C4-2B (cell line): ENCODE data around the gene TSEN54.

Experiments
- H3K27ac ChIP-seq: fragments of 450-650 bp; 2 replicates; pipeline ENCODE4 v1.5.1; 2017
- ZFX ChIP-seq: fragments of 450-650 bp; IDR thresholded peaks from 2 replicates; pipeline ENCODE4 v1.6.1; 2017
- TF ChIP-seq, protein P1 (sequence below): fragments of 450-650 bp; conservative IDR thresholded peaks from 2 replicates; pipeline ENCODE4 v1.5.1; 2017; ENCODE audit warnings: mild to moderate bottlenecking

Gene TSEN54

DNA sequence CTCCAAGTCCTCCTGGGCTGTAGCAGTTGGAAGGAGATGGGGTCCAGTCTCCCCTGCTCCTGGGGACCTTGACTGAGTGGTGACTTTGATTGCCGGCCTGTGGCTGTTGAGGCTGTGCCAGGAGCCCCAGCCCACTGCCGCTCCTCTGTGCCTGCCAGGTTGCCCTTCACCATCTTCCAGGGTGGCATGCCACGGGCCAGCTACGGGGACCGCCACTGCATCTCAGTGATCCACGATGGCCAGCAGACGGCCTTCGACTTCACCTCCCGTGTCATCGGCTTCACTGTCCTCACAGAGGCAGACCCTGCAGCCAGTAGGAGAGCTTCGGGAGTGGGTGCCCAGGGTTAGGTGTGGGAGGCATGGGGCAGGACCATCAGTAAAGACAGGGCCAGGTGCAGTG, 47.9 kb downstream of the TSEN54 start:
- TF ChIP-seq, protein P1, sequence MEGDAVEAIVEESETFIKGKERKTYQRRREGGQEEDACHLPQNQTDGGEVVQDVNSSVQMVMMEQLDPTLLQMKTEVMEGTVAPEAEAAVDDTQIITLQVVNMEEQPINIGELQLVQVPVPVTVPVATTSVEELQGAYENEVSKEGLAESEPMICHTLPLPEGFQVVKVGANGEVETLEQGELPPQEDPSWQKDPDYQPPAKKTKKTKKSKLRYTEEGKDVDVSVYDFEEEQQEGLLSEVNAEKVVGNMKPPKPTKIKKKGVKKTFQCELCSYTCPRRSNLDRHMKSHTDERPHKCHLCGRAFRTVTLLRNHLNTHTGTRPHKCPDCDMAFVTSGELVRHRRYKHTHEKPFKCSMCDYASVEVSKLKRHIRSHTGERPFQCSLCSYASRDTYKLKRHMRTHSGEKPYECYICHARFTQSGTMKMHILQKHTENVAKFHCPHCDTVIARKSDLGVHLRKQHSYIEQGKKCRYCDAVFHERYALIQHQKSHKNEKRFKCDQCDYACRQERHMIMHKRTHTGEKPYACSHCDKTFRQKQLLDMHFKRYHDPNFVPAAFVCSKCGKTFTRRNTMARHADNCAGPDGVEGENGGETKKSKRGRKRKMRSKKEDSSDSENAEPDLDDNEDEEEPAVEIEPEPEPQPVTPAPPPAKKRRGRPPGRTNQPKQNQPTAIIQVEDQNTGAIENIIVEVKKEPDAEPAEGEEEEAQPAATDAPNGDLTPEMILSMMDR, result no peak
- no peak for TF ChIP-seq ZFX
- peak overlapping the region; percentile 63 for H3K27ac ChIP-seq

DNA sequence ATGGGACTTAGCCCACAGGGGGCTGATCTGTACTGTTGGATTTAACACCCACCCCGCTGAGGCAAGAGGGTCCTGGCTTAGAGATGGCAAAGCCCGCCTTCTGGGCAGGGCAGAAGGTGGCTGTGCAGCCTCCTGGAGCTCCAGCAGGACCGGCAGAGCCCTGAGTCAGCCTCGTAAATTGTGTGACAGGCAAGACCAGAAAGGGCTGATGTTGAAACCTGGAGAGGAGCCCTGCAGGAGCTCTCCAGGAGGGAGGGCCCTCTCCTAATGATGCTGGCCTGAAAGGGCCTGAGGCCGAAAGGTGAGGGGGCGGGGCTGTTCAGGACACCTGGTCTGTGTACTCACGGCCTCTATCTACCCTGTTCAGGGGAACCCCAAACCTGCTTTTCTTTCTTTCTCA, 48.7 kb downstream of the TSEN54 start:
- TF ChIP-seq, protein P1, result no peak
- TF ChIP-seq ZFX, result no peak
- peak overlapping the region; percentile 63 for H3K27ac ChIP-seq

DNA sequence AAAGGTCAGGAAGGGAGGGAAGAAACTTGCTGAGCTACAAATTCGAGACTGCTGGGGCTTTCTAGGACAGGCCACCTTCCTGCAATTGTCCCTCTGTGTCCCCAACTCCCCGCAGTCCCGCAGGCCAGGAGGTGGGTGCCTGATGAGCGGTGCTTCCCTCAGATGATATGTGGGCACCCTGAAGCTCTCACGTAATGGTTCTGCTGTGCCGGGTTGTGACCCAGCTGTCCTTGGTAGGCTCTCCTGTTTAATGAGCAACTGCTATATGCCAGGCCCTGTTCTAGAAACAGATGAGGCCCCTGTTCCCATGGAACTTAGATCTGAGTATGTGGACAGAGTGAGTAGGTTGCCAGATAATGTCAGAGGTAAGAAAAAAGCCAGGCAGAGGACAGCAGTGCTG, 49.3 kb downstream of the TSEN54 start:
- peak overlapping the region; percentile 63 for H3K27ac ChIP-seq
- TF ChIP-seq, protein P1, result no peak
- no peak for TF ChIP-seq ZFX

DNA sequence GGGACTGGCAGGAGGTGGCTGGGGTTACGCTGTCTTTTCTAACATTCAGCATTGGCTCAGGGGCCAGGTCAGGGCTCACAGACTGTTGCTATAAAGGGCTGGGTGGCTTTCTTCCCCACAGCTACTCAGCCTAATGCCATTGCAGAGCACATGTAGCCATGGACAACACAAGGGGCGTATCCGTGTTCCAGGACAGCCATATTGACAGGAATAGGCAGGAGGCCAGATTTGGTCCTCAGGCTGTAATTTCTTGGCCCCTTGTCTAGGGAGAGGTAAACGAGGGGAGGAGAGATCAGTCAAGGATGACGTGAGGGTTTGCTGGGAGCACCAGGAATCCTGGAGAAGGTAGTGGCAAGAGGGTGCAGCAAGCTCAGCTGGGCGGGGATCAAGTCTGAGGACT, 50.1 kb downstream of the TSEN54 start:
- TF ChIP-seq ZFX, result no peak
- TF ChIP-seq, protein P1, result no peak
- no peak overlapping the region; the same call in 1 of the 2 replicates for H3K27ac ChIP-seq

DNA sequence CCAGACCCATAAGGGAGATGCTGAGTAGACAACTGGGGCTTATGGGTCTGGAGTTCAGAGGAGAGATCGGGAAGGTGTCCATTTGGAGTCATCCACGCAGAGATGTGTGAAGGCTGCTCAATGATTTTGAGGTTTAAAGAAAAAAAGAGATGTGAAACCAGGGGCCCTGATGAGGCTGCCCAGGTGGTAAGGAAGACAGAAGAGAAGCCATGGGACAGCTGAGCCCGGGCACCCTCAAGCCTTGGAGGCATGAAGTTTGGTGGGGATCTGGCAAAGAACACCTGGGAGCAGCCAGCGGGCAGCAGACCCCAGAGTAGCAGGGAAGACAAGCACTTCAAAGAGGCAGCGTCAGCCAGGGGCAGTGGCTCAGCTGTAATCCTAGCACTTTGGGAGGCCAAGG, 50.5 kb downstream of the TSEN54 start:
- TF ChIP-seq, protein P1, result no peak
- no peak for TF ChIP-seq ZFX
- H3K27ac ChIP-seq, result no peak overlapping the region

DNA sequence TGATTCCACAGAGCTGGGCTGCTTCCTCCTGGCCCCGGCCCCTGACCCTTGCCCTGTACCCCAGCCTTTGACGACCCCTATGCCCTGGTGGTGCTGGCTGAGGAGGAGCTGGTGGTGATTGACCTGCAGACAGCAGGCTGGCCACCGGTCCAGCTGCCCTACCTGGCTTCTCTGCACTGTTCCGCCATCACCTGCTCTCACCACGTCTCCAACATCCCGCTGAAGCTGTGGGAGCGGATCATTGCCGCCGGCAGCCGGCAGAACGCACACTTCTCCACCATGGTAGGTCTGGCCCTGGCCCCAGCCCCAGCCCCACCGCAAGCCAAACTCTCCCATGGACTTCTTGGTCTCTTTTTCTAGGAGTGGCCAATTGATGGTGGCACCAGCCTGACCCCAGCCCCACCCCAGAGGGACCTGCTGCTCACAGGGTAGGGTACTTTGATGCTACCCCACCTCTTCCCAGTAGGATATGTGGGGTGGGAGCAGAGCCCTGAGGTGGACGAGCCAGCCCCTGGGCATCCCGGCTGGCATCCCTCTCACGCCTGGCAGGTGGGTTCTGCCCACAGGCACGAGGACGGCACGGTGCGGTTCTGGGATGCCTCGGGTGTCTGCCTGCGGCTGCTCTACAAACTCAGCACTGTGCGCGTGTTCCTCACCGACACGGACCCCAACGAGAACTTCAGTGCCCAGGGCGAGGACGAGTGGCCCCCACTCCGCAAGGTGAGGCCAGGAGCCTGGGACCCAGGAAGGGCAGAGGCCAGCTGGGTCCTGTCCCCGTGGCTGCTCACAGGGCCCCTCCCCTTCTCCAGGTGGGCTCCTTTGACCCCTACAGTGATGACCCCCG, 52.3 kb downstream of the TSEN54 start:
- no peak overlapping the region for H3K27ac ChIP-seq
- TF ChIP-seq, protein P1, result no peak
- TF ChIP-seq ZFX, result no peak

DNA sequence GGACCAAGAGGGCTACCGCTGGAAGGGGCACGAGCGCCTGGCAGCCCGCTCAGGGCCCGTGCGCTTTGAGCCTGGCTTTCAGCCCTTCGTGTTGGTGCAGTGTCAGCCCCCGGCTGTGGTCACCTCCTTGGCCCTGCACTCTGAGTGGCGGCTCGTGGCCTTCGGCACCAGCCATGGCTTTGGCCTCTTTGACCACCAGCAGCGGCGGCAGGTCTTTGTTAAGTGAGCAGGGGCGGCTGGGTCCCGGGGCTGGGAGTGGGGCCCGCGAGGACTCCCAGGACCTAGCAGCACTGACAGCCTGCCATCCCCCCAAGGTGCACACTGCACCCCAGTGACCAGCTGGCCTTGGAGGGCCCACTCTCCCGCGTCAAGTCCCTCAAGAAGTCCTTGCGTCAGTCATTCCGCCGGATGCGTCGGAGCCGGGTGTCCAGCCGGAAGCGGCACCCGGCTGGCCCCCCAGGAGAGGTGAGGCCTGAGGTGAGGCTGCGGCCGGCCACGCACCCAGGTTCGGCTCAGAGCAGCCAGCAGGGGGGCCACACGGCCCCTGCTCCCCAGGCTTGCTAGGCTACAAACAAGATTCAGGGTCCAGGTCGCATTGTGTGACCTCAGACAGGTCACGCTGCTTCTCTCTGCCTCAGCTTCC, 53.8 kb downstream of the TSEN54 start:
- no peak overlapping the region for H3K27ac ChIP-seq
- no peak for TF ChIP-seq ZFX
- TF ChIP-seq, protein P1, result no peak
